Esophagus muscularis mucosa (tissue), 4 donors: ENCODE data around the gene MOGAT1. TPM values are rescaled to one million over a fixed set of nuclear protein-coding genes. Genes with fewer than 3 reads are reported as not detected.
A peak's percentile ranks its signal among the peaks of the same experiment; 100 is the strongest.

ENCODE experiments used
- DNase-seq: peaks from one replicate; pipeline ENCODE4 v3.0.0-alpha.2; 2017; ENCODE audit errors: extremely low spot score
- H3K27ac ChIP-seq, 4 donors: fragments of 200-600 bp; sonication (generic); replicated peaks in 1 of 4; 1 replicate in 3 of 4; 2 replicates in 1 of 4; pipeline ENCODE4 v1.5.1; 2016 to 2019; ENCODE audit warnings: mild to moderate bottlenecking in 1 of 4
- H3K27me3 ChIP-seq, 4 donors: fragments of 200-600 bp; sonication (generic); one replicate each; pipeline versions ENCODE4 v1.5.1 to v1.6.0; 2016 to 2019
- H3K36me3 ChIP-seq, 4 donors: fragments of 200-600 bp; sonication (generic); one replicate each; pipeline ENCODE4 v1.5.1; 2016 to 2019
- H3K4me1 ChIP-seq, 4 donors: fragments of 200-600 bp; sonication (generic); one replicate each; pipeline ENCODE4 v1.5.1; 2016 to 2019
- H3K4me3 ChIP-seq, 4 donors: fragments of 200-600 bp; sonication (generic); 1 replicate in 2 of 4; 2 replicates in 2 of 4; pipeline ENCODE4 v1.5.1; 2016 to 2019; ENCODE audit warnings: mild to moderate bottlenecking in 4 of 4, moderate library complexity in 1 of 4
- H3K9me3 ChIP-seq, 4 donors: fragments of 200-600 bp; sonication (generic); 1 replicate in 3 of 4; 2 replicates in 1 of 4; pipeline ENCODE4 v1.5.1; 2016 to 2019
- EP300 ChIP-seq: sonication (generic); formaldehyde crosslinking; IDR thresholded peaks from one replicate; pipeline ENCODE4 v1.6.1; 2017; ENCODE audit warnings: antibody characterized with exemption
- POLR2A ChIP-seq: fragments of 450-650 bp; IDR thresholded peaks from one replicate; pipeline ENCODE4 v1.6.1; 2017; ENCODE audit warnings: antibody characterized with exemption, moderate library complexity, mild to moderate bottlenecking, low read depth
- POLR2AphosphoS5 ChIP-seq, 2 donors: sonication (generic); formaldehyde crosslinking; IDR thresholded peaks; one replicate each; pipeline ENCODE4 v1.6.1; 2017; ENCODE audit warnings: antibody characterized with exemption in 2 of 2
- WGBS: methylation state at CpG from one replicate; pipeline ENCODE4 v1.1.5; 2018; 5-methylcytosine and 5-hydroxymethylcytosine counted together
- intact Hi-C: fragments of 100-400 bp; cut with DNase I; formaldehyde crosslinking; loops from one replicate; pipeline ENCODE4 v1.15.1; 2023
- total RNA-seq, 4 donors: library from RNA; depleted of rRNA; stranded (reverse); fragments of >200 nt; gene quantifications; one replicate each; pipeline versions ENCODE4 v1.1.0 to v1.2.1, GENCODE V29; 2016
- TF ChIP-seq, protein P1 (sequence below), 3 experiments: fragments of 200-600 bp in 2 of 3; fragments of 450-650 bp in 1 of 3; sonication (generic) in 2 of 3; IDR thresholded peaks; one replicate each; pipeline ENCODE4 v1.5.1; 2017 to 2019; ENCODE audit warnings: antibody characterized with exemption in 3 of 3, mild to moderate bottlenecking in 2 of 3, moderate library complexity in 1 of 3

MOGAT1 gene
- total RNA-seq = not detected

DNA sequence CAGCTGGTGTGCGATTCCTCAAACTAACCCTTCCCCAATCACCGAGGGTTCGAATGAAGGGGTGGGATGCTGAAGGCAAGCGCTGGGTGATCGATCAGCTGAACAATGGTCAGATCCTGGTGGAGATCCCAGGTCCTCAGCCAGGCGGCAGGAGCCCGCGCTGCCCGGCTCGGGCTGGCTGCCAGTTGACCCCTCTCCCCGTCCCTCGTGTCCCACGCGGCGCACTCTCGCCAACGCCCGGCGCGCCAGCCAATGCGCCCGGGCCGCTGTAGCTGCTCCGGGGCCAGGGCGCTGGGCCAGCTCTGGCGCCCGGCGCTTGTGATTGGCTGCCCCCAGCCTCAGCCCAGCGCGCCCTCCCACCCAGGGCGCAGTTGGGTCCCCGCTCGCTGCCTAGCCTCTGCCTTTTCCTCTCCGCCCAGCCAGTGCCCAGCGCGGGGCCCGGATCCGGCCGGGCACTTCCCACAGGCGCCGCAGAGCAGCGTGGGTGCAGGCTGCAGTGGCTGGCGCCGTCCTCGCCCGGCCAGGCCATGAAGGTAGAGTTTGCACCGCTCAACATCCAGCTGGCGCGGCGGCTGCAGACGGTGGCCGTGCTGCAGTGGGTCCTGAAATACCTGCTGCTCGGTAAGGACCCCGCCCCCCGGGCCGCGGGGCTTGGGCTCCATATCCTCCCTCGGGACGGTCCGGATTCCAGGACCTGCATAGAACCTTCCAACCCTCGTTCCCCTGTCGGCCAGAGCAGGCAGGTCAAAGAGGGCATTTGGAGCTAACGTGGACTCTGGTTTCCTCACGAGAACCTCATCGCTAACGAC, at the start of gene MOGAT1:
TSS of gene MOGAT1 (plus strand) at position 400 of the 809 bp plus-strand sequence. CDS start at position 528, 128 bp downstream.
- WGBS = 6% methylated on average over 28 of the region's 66 CpGs
- TF ChIP-seq POLR2AphosphoS5 (IDR thresholded peaks at IDR 0.05) (no peak), EP300 (no peak), POLR2A (no peak)
- TF ChIP-seq, protein P1, sequence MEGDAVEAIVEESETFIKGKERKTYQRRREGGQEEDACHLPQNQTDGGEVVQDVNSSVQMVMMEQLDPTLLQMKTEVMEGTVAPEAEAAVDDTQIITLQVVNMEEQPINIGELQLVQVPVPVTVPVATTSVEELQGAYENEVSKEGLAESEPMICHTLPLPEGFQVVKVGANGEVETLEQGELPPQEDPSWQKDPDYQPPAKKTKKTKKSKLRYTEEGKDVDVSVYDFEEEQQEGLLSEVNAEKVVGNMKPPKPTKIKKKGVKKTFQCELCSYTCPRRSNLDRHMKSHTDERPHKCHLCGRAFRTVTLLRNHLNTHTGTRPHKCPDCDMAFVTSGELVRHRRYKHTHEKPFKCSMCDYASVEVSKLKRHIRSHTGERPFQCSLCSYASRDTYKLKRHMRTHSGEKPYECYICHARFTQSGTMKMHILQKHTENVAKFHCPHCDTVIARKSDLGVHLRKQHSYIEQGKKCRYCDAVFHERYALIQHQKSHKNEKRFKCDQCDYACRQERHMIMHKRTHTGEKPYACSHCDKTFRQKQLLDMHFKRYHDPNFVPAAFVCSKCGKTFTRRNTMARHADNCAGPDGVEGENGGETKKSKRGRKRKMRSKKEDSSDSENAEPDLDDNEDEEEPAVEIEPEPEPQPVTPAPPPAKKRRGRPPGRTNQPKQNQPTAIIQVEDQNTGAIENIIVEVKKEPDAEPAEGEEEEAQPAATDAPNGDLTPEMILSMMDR (IDR thresholded peaks at IDR 0.05) = no peak
- Histone ChIP-seq H3K4me3 (peak within 1 kb of the TSS; percentile 48 to 54 (median 54)), H3K27me3 (peaks cover 0 to 18% (median 0%) of the 10 kb centered on the region in 4 donors), H3K9me3 (no peaks in the 10 kb centered on the region), H3K27ac (no peak within 1 kb of the TSS), H3K36me3 (no peaks in the 10 kb centered on the region), H3K4me1 (peaks cover 5 to 15% (median 13%) of the 10 kb centered on the region in 4 donors)
- intact Hi-C loops = no loop called here
- DNase-seq = no peak

- H3K9me3 ChIP-seq = no peaks in the 10 kb centered on the region
- H3K4me1 ChIP-seq = peaks cover 0 to 6% (median 0%) of the 10 kb centered on the region in 4 donors
- H3K36me3 ChIP-seq = peaks cover 0 to 86% (median 72%) of the 10 kb centered on the region in 4 donors
- no peaks in the 10 kb centered on the region for H3K27me3 ChIP-seq
- 79% methylated on average over 4 of the region's 4 CpGs for WGBS
- intact Hi-C loops = no loop called here
- no peak overlapping the region for H3K4me3 ChIP-seq
- no peak for DNase-seq
- no peak overlapping the region for H3K27ac ChIP-seq
- TF ChIP-seq, protein P1 (IDR thresholded peaks at IDR 0.05) = no peak
- TF ChIP-seq EP300 = no peak
- no peak for TF ChIP-seq POLR2A
- TF ChIP-seq POLR2AphosphoS5 (IDR thresholded peaks at IDR 0.05) = no peak
Measured at GRCh38 chr2:222621893-222622292, 49.6 kb upstream of the MOGAT1 start.

DNA sequence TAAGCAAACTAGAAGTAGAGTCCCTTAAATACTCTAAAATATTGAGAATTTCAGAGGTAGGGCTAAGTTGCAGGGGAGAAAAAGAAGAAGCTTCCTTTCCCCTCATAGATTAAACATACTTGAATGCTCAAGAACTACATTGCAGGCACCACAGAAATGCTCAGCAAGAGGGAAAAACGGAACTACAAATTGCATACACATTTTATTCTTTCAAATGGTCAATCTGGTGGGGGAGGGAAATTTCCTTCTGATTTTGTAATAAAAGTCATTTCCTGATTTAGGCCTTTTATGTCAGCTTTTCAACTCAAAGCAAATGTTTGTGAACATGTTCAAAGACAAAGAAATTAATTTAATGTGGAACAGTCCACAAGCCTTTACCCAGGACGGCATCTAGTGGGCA, 48.5 kb upstream of the MOGAT1 start:
- H3K36me3 ChIP-seq = peaks cover 0 to 90% (median 79%) of the 10 kb centered on the region in 4 donors

DNA sequence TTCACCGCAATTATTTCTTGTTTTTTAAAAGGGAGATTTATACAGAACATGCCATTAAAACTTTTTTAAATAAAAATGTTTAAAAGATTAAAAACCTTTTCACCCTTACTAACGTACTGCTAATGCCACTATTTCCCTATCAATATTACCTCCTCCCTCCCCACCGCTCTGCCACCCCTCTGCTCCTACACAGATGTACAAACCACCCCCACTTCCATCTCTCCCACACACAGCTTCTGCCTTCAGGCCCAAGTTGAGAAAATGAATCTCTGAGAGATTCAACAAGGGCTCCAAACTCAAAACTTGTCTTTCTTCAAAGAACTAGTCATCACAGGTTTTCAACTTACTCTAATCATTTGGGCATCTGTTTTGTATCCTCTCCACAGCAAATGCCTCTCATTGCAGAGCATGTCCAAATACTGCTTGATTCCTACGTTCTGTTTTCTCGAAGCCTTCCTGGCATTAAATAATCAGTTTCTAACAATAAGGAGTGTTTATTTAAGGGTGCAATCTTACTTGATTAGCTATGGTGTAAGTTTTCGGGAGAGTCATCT, 47.6 kb upstream of the MOGAT1 start:
- DNase-seq = no peak
- intact Hi-C loops = no loop called here
- 72% methylated on average over 6 of the region's 6 CpGs for WGBS
- Histone ChIP-seq H3K36me3 (peaks cover 6 to 90% (median 81%) of the 10 kb centered on the region in 4 donors), H3K4me3 (no peak overlapping the region), H3K4me1 (peaks cover 0 to 6% (median 0%) of the 10 kb centered on the region in 4 donors), H3K9me3 (no peaks in the 10 kb centered on the region), H3K27me3 (no peaks in the 10 kb centered on the region), H3K27ac (peak overlapping the region in 1 of 4 donors; percentile 28)
- TF ChIP-seq EP300 (no peak), POLR2A (no peak)

More for the DNA sequence above, 48.5 kb upstream of the MOGAT1 start:
- no peak overlapping the region for H3K4me3 ChIP-seq
- no peaks in the 10 kb centered on the region for H3K27me3 ChIP-seq
- TF ChIP-seq POLR2AphosphoS5 (IDR thresholded peaks at IDR 0.05) (no peak), EP300 (no peak), POLR2A (no peak)
- TF ChIP-seq, protein P1 (IDR thresholded peaks at IDR 0.05) = no peak
- H3K4me1 ChIP-seq = peaks cover 0 to 6% (median 0%) of the 10 kb centered on the region in 4 donors
- WGBS = 78% methylated on average over 2 of the region's 2 CpGs
- no peak for DNase-seq
- intact Hi-C loops = no loop called here
- H3K27ac ChIP-seq = no peak overlapping the region
- no peaks in the 10 kb centered on the region for H3K9me3 ChIP-seq

GRCh38 chr2:222627764-222628163, 43.7 kb upstream of the MOGAT1 start:
- H3K4me1 ChIP-seq = peaks cover 0 to 6% (median 0%) of the 10 kb centered on the region in 4 donors
- intact Hi-C loops = no loop called here
- TF ChIP-seq POLR2A = no peak
- TF ChIP-seq EP300 = no peak
- no peak for TF ChIP-seq POLR2AphosphoS5 (IDR thresholded peaks at IDR 0.05)
- TF ChIP-seq, protein P1 (IDR thresholded peaks at IDR 0.05) = no peak
- H3K4me3 ChIP-seq = no peak overlapping the region
- no peaks in the 10 kb centered on the region for H3K27me3 ChIP-seq
- DNase-seq = no peak
- H3K9me3 ChIP-seq = no peaks in the 10 kb centered on the region
- H3K36me3 ChIP-seq = peaks cover 30 to 94% (median 83%) of the 10 kb centered on the region in 4 donors
- WGBS = 90% methylated on average over 5 of the region's 5 CpGs
- H3K27ac ChIP-seq = no peak overlapping the region
